NT2/D1 (cell line): ENCODE results near the gene TMBIM1.

Source experiments
- DNase-seq: peaks from one replicate; pipeline ENCODE4 v3.0.0-alpha.2; 2011; ENCODE audit warnings: low read depth, low spot score
- H3K27me3 ChIP-seq: 2 replicates; pipeline ENCODE4 v1.6.0; 2011; ENCODE audit warnings: mild to moderate bottlenecking; ENCODE audit not compliant: insufficient read length, insufficient read depth
- H3K36me3 ChIP-seq: 2 replicates; pipeline ENCODE4 v1.6.1; 2011; ENCODE audit warnings: mild to moderate bottlenecking, low read length, mixed read lengths; ENCODE audit not compliant: insufficient read depth, insufficient read length
- H3K4me1 ChIP-seq: 2 replicates; pipeline ENCODE4 v1.5.1; 2011; ENCODE audit not compliant: insufficient read depth, insufficient read length
- H3K4me3 ChIP-seq: 2 replicates; pipeline ENCODE4 v1.5.1; 2011; ENCODE audit warnings: low read depth; ENCODE audit not compliant: insufficient read length
- H3K9ac ChIP-seq: 2 replicates; pipeline ENCODE4 v1.6.0; 2011; ENCODE audit warnings: low read depth; ENCODE audit not compliant: insufficient read length
- H3K9me3 ChIP-seq: 2 replicates; pipeline ENCODE4 v1.5.1; 2011; ENCODE audit warnings: mild to moderate bottlenecking, low read length; ENCODE audit not compliant: insufficient read depth
- SUZ12 ChIP-seq: IDR thresholded peaks from 2 replicates; pipeline ENCODE4 v1.6.1; 2011; ENCODE audit not compliant: insufficient read length, insufficient read depth; ENCODE audit errors: extremely low read depth
- YY1 ChIP-seq: IDR thresholded peaks from 2 replicates; pipeline ENCODE4 v1.6.1; 2011; ENCODE audit not compliant: insufficient read length, insufficient read depth
- ZNF274 ChIP-seq: IDR thresholded peaks from 2 replicates; pipeline ENCODE4 v1.6.1; 2011; ENCODE audit warnings: mild to moderate bottlenecking, low read depth, low read length

TMBIM1 gene

GRCh38 chr2:218228366-218229090 is 63.8 kb downstream of the TMBIM1 start:
- Histone ChIP-seq H3K4me3 (no peak overlapping the region), H3K27me3 (no peaks in the 10 kb centered on the region), H3K4me1 (no peaks in the 10 kb centered on the region), H3K9ac (no peak overlapping the region), H3K9me3 (no peaks in the 10 kb centered on the region), H3K36me3 (peaks cover 83% of the 10 kb centered on the region)
- no peak for TF ChIP-seq YY1
- TF ChIP-seq ZNF274, result no peak
- no peak for TF ChIP-seq SUZ12
- no peak for DNase-seq

- Histone ChIP-seq H3K9ac (no peak overlapping the region), H3K36me3 (peaks cover 82% of the 10 kb centered on the region), H3K4me3 (no peak overlapping the region), H3K9me3 (no peaks in the 10 kb centered on the region), H3K27me3 (no peaks in the 10 kb centered on the region), H3K4me1 (no peaks in the 10 kb centered on the region)
- TF ChIP-seq YY1 (no peak), SUZ12 (no peak), ZNF274 (no peak)
- DNase-seq, result no peak
Measured at GRCh38 chr2:218226903-218227302, 65.4 kb downstream of the TMBIM1 start.
